NCI-H187 treated with DMSO at 0.1 percent for 48 hours (cell line): Measurements from ENCODE around the gene BCAS3.

Experiments used
- DNase-seq: peaks from one replicate; lab custom pipeline; 2025; lab: John Stamatoyannopoulos, UW

Gene BCAS3

GRCh38 chr17:61383689-61384201 lies 706.1 kb downstream of the BCAS3 start:
- no peak for DNase-seq

DNA sequence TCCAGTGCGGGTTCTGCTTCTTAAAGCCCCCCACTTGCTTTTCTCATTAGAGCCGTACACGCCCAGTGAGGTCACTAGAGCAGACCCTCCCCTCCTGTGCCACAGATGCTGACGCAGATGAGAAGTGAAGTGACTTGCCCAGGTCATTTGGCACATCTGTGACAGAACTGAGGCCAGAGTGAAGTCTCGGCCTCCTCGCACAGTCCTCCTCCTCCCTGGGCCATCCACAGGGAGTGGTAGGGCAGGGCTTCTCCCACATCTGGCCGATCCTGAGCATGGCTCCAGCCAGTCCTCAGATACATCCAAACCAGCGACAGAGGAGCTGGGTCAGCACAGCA lies 706.7 kb downstream of the BCAS3 start:
- no peak for DNase-seq

GRCh38 chr17:61384692-61385576 lies 707.3 kb downstream of the BCAS3 start:
- DNase-seq = no peak

DNA sequence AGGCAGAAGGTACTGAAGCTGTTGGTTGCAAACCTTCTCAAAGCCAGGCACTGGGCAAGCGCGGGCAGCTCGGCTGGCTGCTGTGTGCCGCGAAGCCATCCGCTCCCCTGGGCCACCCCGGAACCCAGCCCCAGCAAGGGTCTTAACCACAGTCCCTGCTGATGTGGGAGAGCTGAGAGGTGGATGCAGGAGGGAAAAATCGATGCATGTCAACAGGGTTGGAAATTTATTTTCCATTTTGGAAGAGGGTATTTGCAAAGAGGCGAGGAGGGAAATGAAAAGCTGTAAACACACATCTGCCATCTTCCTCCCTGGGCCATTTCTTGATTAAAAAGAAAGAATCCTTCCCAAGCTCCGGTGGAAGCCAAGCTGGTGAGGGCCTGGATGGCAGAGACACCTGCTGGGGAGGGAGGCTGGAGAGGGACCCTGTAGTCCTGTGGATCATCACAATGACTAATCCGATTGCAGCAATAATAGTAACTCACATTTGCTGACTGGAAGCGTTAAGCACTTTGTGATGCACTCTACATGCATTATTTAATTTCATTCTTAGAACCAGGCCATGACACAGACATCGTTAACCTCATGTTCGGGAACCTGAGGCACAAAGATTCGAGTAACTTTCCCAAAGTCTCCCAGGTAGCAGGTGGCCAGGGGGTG lies 708.1 kb downstream of the BCAS3 start:
- DNase-seq = no peak

DNA sequence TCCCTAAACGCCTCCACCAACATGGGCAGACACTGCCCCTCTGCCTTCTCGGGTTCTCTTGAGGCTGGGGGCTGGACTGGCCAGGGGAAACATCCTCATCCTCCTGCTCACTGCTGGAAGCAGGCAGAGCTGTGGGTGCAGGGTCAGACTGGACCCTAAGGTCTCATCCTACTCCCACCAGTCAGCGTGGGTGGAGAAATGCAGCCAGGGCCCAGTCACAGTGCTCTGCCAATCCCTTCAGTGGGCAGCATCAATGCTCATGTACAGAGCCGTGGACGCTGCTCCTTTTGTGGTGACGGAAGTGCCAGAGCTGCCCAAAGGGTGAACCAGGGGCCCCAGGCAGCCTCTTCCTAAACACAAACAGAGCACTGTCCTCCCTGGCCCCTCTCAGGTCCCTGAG lies 708.6 kb downstream of the BCAS3 start:
- DNase-seq = no peak

- no peak for DNase-seq
Observed at GRCh38 chr17:61387011-61387410, 709.4 kb downstream of the BCAS3 start.

GRCh38 chr17:61387511-61388305 lies 710.1 kb downstream of the BCAS3 start:
- no peak for DNase-seq

GRCh38 chr17:61388561-61389356 lies 711.1 kb downstream of the BCAS3 start:
- no peak for DNase-seq

- no peak for DNase-seq
Observed at GRCh38 chr17:61389670-61390478, 712.2 kb downstream of the BCAS3 start.

DNA sequence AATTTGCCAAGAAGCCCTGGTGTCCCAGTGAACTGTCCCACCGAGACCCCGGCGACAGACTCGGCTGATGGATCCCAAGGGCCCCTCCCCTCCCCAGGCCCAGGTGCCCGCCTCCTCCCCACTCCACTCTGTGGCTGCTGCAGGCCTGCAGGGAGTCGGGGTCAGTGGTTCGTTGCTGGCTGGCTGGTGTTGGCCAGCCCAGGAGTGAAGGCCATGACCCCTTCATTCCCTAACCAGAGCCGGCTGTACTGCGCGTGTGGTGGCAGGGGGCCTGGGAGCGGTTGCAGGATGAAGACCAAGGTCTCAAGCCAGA lies 712.8 kb downstream of the BCAS3 start:
- DNase-seq = no peak

DNA sequence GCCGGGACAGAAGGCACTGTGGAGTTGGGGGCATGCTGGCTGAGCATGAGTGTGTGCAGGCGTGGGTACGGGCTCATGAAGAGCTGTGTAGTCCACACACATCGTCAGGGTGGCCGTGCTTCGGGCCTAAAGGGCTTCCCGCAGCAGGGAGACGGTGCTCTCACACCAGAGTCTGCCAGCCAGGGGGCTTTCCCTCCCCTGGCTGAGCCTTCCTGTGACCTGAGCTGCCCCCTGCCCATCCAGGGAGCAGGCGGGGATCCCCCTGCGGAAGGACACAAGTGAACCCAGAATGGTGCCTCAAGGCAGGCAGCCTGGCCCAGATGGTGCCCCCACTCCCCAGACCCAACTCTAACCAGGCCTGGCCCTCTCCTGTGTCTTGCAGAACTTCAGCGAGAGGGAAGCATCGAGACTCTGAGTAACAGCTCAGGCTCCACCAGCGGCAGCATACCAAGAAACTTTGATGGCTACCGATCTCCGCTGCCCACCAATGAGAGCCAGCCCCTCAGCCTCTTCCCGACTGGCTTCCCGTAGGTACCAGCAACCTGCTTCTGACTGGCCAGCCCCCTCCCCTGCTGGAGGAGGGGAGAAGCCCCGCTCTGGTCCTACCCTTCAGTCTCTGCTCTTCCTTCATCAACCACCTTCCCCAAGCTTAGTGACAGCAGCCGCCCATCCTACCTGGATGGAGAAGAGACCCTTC lies 714.1 kb downstream of the BCAS3 start:
- DNase-seq = no peak

DNA sequence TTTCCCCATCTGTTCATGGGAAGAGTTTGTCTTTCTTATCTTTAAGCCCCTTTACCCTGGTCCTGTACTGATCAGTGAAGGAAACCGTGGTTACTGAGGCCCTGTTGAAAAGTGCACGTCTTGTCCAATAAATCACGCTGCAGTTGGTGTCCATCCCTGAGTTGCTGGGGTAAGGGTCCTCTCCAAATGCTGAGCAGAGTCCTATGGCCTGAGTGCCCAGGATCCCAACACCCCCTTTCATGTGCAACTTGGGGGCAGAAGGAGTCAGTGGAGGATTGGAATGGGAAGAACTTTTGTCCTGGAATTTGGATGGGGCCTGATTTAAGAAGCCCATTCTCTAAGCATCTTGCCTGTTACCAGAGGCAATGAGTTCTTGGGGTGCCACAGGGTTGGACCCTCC lies 715.0 kb downstream of the BCAS3 start:
- DNase-seq = no peak

DNA sequence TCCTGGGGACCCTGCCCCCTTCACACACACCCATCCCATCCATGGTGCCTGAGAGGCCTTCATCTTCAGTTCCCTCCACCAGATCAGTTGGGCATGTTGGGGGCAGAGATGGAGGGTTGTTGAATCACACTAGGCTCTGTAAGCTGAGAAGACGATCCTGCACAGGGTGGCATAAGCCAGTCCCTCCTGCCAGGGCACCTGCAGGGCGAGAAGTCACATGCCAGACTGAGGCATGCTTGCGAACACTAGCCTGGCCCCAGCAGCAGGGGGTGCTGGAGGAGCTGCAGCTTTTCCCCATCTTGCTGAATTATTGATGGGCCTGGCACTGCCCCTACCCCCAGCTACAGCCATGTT lies 715.9 kb downstream of the BCAS3 start:
- no peak for DNase-seq

DNA sequence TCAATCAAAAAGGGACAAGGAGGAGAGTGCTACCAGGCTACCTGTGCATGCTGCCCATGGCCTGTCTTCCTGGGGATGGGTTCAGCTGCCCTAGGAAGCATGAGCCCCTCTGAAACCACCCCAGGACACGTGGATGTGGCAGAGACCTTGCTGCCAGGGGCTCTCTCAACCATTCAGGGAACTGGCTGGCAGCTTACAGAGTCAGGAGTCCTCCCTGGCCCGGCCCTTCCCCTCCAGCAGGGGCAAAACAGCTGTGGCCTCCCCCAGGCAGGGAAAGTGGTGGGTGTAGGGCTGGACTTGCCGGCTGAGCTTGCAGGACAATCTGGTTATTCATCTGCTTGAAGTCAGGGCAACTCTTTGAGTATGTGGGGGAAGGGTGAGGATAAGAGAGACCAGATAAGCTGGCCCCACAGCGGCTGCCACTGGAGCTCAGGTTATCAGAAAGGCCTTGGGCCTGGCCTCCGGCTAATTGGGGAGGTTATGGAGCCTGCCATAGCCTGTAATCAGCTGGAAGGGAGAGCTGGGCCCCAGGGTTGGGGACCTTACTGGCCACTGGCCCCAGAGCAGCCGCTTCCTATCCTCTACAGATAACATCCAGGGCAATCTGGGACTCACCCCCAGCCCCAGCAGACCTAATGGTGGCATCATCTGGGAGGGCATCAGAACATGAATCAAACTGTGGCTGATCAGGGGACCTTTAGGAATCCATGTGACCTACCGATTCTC lies 716.4 kb downstream of the BCAS3 start:
- DNase-seq = no peak

DNA sequence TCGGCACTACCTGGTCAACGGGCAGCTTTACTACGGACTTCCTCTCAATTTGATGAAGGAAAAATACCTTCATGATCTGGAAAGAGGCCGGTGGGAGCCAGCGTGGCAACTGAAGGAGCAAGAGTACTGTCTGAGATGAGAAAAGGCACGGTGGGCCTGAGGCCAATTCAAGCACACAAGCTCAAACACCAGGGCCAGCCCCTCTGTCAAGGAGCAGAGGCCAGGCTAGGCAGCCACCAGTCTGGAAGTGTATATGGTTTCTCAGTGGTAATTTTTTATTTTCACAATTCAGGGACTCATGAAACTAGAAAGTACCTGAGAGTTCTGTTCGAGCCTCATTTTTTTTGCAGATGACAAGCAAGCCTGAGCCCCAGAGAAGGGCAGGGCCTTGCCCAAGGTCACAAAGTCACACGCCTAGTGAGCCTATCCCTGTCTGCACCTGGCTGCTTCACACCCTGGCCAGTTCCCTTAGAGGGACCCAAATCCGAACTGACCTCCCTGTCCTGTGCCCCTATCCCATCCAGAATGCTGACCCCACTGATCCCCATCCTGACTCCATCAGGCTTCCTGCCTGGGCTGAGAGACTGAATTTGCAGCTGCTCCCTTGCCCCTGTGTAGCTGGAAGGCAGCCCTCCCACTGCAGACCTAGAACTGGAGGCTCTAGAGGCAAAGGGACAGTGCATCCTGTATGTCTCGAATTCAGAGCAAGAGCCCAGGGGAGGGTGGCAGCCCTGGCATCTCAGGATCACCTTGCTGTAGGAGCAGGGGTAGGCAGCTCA lies 717.2 kb downstream of the BCAS3 start:
- DNase-seq = no peak

GRCh38 chr17:61395409-61395982 lies 717.8 kb downstream of the BCAS3 start:
- DNase-seq = no peak

GRCh38 chr17:61395983-61396585 lies 718.4 kb downstream of the BCAS3 start:
- no peak for DNase-seq

DNA sequence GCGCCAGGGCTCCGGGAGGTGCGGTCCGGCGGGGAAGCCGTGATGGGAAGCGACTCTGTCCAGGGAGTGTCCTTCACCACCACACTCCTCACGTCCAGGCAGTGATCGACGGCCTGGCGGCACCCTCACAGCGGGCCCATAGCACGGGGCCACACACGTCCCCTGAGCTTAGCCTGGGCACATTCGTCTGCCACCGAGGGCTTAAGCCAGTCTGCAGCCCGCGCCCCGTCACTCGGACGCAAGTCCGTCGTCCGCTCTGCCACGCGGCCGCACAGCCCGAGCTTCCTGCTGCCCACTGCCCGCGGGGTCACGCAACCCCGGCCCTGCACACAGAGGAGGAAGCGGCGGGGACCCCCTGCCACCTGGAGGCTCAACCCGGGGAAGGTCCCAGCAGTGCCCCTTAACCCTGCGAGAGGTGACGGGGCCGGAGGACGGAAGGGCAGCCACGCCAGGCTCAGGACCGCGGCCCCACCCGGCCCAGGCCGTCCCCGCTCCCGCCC lies 719.0 kb downstream of the BCAS3 start:
- DNase-seq = no peak
